Activated CD4-positive, alpha-beta T cell treated with anti-CD3 and anti-CD28 coated beads for 4 hours (primary cell): ENCODE data around the gene FBN1.

Experiments
- DNase-seq, 2 donors: peaks; one replicate each; pipeline ENCODE4 v3.0.0-alpha.2; 2020

FBN1 gene

DNA sequence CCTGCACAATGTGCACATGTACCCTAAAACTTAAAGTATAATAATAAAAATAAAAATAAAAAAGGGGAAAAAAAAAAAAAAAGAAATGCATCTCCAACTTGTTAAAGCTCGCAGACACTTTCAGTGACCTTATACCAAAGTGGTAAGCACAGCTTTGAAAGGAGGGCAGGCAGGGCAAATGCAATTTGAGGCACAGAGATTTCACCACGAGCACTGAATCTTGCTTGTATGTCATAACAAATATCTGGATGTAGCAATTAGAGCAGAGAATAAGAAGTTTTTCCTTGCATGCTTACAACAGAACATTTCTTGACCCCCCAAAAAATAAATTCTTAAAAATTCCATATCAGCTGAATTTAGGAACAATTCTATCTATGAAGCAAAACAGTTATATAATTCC, 66.5 kb downstream of the FBN1 start:
- DNase-seq: no peak

DNA sequence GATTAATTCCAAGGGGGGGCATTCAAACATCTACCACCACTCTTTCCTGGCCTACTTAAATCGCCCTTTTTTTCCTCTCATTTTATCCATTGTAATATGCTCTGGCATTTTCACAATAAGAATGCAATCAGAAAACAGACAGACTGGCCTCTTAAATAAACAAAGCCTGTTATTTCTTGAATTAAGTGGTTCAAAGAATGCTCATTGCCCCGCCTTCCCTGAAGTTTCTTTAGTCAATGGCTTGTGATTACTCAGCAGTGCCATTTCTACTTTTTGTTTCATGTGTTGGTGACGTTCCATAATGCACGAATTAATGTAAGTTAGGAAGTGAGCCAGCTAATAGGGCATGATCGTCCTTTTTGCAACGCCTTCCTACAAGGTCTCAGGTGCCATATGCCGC, 68.0 kb downstream of the FBN1 start:
- DNase-seq: no peak

GRCh38 chr15:48574187-48574586, 71.3 kb downstream of the FBN1 start:
- no peak for DNase-seq

DNA sequence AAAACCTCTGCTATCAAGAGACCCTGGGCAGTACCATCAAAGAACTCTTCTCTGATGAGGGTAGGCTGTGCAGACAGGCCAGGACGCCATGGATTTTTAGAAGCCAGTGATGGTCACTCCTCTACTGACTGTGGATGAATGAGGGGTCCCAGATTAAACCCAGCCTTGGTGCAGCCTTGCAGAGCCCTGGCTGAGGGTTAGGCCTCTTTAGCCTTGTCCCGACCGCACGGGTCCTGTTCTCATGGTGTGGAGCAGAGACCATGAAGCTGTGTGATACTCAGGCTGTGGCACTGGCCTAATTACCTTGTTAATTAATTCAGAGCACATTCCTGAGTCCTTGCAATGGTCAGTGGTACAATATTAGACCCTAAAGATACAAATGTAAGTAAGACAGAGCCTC, 71.7 kb downstream of the FBN1 start:
- no peak for DNase-seq

DNA sequence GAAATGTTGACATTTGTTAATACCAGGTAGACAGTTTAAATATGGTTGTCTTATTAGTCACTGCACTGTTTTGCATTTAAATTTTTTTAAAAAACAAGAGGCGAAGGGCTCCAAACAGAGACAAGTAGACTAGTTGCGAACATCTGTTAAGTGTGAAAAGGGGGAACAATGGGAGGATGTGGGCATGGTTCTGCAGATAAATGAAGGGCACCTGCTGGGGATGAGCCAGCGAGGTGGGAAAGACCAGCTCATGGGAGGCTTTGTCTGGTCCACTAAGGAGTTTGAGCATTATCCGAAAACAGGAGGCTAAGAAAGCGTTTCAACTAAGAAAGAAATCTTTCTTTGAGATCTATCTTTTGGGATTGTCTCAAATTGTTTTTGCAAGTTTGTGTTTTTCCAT, 72.7 kb downstream of the FBN1 start:
- no peak for DNase-seq

DNA sequence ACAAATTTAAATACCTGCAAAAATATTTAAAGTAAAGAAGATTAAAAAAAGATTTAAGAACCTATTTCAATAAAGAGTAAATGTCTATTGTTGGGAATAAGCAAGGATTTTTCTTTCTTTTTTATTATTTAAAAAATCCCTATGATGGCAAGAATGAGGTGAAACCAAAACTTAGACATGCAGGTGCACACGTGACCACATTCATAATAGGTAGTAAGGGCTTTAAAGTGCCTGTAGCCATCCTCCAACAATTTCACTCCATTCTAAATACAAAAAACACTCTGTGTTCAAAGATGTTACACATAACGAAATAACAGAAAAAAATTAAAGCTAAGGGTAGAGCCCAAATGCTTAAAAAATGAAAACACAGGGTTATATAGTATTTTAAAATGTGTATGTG, 74.0 kb downstream of the FBN1 start:
- no peak for DNase-seq

- no peak for DNase-seq
Observed at GRCh38 chr15:48570822-48571221, 74.7 kb downstream of the FBN1 start.

DNA sequence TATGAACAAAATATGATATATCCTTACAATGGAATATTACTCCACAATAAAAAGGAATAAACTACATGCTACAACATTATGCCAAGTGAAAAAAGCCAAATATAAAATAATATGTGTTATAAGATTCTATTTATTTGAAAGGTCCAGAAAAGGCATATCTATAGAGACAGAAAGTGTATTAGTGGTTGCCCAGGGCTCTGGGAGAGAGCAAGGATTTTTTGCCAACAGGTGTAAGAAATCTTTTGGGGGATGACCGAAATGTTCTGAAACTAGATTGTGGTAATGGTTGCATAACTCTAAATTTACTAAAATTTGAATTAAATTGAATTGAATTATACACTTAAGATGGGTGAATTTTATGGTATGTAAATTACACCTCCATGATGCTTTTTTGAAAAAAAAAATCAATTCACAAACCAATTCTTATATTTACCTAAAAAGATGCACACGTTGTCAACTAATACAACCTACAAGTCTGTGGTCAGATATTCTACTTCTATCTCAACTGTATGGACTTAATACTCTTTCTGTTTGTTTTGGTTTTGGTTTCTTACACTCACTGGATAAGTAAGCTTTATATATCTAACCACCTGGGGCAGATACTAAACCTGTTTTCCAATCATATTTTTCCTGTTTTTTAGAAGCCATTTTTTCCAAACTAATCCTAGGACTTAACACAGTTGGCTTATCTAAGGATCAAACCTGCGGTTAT, 75.8 kb downstream of the FBN1 start:
- DNase-seq: no peak

GRCh38 chr15:48566668-48567067, 78.8 kb downstream of the FBN1 start:
- DNase-seq: no peak

- DNase-seq: no peak
Observed at GRCh38 chr15:48565560-48566482, 79.7 kb downstream of the FBN1 start.

GRCh38 chr15:48564690-48565089, 80.8 kb downstream of the FBN1 start:
- no peak for DNase-seq

GRCh38 chr15:48563934-48564333, 81.6 kb downstream of the FBN1 start:
- no peak for DNase-seq

DNA sequence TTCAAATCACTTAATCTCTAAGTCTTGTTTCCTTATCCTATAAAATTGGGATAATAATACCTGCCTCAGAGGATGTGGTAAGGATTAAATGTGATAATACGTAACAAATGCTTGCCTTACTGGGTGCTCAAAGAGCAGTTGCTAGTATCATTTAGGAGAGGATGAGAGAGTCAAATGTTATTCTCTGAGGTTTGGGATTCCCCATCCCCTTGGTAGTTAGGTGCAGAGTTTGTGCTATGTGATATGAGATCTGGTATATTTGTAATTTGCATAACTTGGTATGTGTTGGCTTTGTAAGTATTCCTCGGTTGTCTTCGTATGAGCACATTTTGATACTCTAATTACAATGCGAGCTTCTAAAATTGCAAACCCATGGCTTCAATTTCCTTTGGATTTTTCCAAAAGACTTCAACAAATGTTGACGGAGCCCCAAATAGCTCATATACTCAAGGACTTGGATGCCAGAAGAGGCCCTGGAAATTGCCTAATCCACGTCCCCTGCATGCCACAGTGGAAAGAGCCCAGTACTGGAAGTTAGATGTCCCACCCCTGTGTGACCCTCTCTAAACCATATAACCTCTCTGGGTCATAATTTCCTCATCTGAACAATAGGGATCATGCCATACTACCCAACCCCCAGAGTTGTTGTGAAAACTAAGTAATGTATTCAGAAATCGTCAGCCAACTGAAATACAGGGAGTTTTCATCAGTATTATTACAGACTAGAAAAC, 85.0 kb downstream of the FBN1 start:
- no peak for DNase-seq

GRCh38 chr15:48559285-48559684, 86.2 kb downstream of the FBN1 start:
- no peak for DNase-seq

GRCh38 chr15:48558226-48558625, 87.3 kb downstream of the FBN1 start:
- DNase-seq: no peak

DNA sequence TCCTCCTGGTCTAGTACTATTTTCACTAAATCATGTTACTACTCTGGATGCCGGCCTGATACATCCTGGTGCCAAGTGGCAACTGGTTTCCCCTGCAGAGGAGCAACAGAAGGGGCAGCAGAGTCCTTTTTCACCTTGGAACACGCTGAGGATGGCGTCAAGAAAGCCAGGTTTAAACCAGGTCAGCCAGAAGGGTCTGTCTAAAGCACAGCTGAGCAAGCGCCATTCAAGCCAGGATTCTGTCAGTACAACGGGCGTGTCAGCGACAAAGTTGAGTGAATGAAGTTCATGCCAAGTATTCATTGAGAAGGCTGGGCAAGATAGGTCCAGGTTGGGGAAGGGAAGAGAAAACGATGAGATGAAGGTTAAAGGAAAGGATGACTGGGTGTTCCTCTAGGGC, 88.2 kb downstream of the FBN1 start:
- no peak for DNase-seq

GRCh38 chr15:48556159-48556897, 89.2 kb downstream of the FBN1 start:
- no peak for DNase-seq

- DNase-seq: no peak
Observed at GRCh38 chr15:48555241-48555881, 90.1 kb downstream of the FBN1 start.

DNA sequence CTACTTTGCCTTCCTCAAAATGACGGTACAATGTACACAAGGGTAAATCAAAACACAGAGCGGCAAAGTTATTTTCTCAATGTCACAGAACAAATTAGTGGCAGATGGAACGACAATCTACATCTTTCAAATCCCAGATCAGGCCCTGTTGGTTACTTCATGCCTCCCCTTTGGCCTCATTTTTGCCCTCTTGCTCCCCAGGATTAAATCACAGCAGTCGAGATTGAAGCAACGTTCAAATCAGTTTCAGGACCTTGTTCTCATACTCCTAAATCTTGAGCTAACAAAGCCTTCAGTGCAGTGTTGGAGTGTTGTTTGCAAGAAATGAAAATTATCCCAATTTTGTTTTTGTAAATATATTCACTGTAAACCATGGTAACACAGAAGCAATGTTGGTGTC, 91.4 kb downstream of the FBN1 start:
- DNase-seq: no peak

GRCh38 chr15:48553559-48553958, 92.0 kb downstream of the FBN1 start:
- no peak for DNase-seq

DNA sequence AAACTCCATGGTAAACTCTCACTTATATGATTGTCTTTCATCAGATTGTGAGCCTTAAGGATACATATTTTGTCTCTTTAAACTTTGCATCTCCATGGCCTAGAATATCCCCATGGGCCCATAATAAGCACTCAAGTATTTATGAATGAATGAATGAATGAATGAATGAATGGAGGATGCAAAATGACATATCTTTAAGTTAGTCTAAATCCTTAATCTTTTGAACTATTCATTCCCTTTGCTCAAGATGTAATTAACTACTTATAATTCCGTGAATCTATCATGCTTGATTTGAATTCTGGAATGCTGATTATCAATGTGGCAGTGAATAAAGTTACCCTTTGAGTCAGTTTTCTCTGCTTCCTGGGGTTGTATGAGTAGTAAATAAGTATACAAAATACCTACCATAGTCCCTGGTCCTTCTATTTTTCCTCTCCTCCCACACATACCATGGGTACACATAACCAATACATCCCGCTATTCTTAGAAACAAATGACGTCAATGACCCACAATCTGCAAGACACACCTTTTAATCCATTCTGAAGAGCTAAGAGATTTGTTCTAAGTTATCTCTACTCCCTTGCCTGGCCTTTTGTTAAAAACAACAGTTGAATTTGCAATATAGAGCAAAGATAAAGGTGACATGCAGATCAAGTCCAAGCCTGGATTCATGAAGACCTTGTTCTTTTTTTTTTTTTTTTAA, 94.5 kb downstream of the FBN1 start:
- DNase-seq: no peak

DNA sequence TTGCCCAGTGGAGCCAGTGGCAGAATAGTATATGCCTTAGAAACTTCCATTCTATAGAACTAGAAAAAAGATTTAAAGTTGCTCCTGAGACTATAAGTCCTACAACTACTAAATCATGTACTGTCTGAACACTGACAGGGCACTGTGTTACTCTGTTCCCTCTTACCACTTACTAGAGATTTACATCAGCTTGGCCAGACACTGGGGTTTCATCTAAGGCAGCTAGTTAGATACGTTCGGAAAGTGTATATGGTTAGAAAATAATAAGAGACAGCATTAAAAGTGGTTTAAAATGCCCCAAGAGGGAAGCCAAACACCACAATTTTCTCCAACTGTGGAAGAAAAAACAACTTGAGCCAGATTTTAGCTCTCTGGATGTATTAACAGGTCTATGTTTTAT, 97.1 kb downstream of the FBN1 start:
- no peak for DNase-seq
